HG02798 (cell line): Measurements from ENCODE around the gene MDFIC.

Source experiments
- ATAC-seq: cut with Tn5 transposase; IDR thresholded peaks from one replicate; pipeline ENCODE4 v1.9.1; 2021; ENCODE audit warnings: mild to moderate bottlenecking; ENCODE audit not compliant: unreplicated experiment, poor library complexity

Gene MDFIC

DNA sequence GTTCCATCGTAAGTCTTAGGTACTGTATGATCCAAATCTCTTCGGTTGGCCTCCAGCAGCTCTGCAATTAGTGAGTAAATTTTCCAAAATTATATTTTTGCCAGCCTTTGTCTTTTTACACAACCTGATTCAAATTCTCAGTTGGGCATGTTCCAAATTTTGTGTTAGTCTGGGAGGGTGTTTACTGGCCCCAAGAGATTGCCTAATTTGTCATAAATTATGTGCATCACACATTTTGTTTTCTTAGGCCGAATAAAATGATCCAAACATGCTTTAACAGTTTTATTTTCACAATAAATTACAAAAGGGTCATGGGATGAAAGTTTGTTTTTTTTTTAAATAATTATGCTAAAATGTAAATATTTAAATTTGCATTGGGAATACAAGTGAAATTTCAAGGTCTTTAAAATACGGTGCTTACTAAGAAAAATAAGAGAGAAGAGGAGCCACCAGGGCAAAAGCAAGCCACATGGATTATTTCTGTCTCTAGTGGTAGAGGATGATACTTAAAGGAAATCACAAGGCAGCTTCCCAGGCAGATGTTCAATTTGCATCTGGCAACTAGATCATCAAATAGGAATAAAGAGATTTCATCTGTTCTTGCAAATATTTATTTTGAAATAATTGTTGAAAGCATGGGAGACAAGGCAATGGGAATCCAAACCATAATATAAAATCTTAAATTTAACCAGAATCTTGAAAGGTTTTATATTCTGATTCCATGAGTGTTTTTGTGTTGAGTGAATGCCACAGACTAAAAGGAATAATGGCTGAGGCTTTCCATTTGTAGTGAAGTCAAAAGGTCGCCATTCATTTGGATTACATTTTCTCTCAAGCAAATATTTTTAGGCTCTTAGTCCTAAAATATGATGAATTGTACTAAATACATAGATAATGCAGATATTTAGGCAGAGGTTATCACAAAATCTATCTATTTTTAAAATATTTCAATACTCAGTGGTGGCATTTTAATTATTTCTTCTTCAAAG, 111.1 kb downstream of the MDFIC start:
- no peak for ATAC-seq

- no peak for ATAC-seq
Observed at GRCh38 chr7:115033917-115034459, 112.1 kb downstream of the MDFIC start.

DNA sequence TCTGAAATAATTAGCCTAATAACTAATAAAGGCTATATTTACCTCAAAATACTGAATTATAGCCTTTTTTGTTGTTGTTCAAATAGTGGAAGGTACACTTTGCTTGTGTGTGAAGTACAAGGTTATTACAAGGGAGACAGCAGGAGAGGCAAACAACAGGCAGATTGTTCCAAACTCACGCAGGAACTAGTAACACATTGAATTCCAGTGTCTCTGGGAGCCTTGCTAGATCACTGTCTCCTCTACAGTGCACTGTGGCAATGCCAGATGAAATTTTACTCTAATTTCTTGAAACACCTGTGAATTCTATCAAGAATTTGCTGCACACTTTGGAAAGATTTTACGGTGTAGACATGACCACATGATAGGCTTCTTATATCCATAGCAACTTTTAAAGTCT, 112.6 kb downstream of the MDFIC start:
- ATAC-seq: no peak

DNA sequence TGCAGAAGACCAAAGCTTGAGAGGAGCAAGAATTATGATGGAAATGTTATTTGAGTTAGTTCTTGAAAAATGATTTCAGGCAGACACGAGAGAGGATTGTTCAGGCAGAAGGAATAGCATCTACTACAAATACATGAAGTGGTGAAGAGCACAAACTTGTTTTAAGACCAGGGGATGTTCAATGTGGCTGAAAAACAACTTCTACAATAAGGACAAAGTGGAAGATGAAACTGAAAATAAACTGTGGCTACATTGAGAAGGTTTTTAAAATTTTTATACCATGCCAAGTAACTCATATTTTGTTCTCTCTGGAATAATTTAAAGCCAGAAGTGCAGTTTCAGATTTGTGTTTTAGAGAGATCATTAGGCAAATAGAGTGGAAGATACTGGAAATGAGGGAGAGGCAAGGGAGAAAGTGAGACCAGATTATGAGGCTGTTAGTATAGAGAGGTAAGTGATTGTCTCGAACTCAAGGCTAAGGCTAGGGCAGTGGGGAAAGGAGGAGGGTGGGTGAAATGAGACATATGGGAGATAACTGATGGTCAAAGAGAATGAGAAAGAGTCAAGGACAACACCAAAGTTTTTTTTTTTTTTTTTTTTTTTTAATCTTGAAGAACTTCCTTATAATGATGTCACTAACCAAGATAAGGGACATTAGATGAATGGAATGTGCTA, 115.4 kb downstream of the MDFIC start:
- ATAC-seq: peak; percentile 38

DNA sequence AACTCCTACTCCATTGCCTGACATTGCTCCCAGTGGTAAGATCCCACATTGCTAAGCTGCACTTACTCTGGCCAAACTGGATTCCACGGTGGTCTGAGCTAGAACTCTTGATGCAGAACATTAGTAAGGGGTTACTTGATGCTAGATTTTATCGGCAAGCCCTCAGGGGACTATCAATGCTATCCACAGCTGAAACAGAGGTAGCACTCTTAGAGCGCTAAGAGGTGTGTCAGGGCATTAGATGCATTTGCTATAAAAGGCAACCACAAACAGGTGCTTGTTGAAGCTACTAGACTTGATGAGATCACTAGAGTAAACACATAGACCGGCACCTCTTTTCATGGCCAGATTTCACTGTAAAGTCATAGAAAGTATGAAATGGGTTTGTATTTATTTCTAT, 116.3 kb downstream of the MDFIC start:
- ATAC-seq: no peak

DNA sequence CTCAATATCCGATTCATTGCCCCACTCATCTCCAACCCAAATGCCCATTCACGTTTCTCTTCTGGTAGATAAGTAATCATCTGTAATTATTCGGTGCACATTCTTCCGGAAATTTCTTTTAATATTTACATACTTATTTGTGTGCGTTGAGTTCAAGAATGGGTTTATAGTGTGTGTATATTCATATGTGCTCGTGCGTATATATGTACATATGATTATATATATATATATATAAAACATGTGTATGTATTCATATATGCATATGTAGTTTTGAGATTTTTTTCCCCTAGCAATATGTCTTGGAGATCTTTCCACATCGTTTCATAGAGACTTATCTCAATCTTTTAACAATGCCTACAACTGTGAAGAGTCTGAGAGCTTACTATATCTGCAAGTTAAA, 118.2 kb downstream of the MDFIC start:
- no peak for ATAC-seq

DNA sequence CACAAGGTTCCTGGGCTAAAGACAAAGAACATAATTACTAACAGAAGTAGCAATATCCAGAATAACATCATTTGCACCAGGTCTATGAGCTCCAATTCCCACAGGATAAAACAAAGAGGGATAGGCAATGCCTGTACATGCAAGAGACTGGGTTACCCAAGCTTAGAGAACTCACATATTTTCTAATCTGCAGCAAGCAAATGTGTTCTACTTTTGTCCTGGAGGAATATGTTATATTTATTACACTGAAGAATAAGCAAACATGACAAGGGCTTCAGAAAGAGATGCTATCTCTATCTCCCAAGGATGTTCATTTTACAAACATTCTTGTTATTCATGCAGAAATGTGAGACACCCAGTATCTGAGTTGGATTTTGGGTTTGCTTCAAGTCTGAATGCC, 118.6 kb downstream of the MDFIC start:
- ATAC-seq: no peak

- ATAC-seq: no peak
Observed at GRCh38 chr7:115042596-115042995, 120.7 kb downstream of the MDFIC start.

DNA sequence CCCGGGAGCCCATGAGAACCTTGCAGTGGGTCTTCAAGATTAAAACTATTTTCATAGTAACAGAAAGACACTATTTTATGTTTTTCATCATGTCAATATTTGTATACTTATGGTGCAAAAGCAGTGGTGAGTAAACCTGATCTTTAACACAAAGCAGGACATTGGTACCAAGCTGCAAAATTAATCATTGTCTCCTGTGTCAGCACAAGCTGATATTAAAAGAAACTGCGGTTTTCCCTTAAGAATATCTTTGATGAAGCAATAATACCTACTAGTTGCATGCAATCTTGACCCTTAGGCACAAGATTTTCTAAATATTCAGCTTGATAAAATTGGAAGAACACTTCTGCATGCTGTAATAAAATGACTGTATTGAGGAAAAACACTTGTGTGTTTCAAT, 121.7 kb downstream of the MDFIC start:
- ATAC-seq: no peak

DNA sequence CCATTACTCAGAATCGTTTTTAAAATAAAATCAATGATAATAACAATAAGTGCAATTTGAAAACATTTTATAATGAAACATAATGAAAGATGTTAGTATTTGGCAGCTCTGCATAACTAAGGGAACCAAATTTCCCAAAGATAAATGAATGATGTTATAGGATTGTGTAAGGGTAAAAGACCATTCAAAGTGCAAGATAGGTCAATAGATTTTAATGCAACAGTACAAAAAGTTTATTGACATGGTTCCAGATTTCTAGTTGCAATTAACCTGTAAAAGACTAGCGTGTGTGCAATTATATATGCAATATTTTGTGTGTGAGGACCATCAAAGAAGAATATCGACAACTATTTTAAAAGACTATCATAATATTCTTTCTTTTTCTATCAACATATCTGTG, 122.3 kb downstream of the MDFIC start:
- ATAC-seq: no peak

DNA sequence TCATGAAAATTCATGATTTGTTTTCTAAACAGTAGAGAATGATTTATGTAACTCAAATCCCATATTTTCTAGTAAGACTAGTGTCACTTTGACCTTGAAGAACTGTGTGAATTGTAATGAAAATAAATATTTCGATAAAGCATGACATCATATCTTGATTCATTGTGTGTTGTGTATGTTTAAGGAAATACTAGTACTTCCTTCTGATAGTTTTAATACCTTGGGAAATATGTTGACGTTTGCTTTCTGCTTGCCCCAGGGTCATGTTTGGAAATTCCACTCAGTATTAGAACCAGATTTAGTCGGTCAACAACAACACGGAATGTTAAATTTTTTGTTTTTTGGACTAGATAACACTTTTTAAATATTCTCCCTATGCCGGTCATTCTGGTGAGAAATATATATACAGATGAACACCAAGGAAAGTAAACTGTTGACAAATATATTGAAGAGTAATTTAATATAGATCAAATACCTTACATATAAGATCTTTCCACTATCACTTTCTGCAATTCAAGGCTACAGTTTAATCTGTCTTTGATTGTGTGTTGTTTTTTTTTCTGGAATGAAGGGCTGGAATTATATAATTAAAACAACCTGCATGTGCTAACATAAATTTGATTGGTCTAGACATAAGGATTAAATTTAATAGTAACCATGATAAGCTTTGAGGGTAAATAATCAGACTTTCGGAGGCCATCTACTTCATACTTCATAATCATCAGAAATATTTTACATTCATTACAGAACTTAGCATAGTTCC, 126.2 kb downstream of the MDFIC start:
- no peak for ATAC-seq

DNA sequence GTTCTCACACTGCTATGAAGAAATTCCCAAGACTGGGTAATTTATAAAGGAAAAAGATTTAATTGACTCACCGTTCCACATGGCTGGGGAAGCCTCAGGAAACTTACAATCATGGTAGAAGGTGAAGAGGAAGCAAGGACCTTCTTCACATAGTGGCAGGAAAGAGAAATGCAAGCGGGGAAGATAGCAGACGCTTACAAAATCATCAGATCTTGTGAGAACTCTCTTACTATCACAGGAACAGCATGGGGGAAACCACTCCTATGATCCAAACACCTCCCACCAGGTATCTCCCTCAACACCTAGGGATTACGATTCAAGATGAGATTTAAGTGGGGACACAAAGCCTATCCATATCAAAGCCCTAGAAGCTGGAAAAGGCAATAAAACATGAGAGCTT, 130.8 kb downstream of the MDFIC start:
- ATAC-seq: no peak

DNA sequence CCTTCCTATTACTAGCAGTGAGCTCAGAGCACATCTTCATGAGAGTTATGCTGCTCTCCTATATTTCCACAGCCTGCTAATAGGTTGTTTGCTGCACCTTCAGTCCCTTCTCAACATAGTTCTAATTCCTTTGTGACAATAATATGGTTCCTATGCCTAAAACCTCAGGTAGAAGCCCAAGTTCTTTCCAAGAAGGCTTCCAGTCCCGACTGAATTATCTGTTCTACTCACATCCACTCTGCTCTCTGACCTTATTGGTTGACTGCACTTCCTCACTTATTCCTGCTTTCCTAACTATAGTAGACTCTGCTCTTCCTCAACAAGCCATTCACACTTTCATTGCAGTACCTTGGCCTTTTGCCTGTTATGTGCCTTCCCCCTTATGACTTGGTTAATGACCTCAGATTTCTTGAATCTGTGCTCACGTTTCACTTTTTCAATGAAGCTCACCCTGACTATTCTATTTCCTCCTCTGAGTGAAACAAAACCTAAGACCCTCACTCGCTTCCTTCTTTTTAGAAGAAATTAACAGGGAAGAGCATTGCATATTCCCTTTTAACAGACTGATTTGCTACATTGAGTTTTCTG, 132.7 kb downstream of the MDFIC start:
- no peak for ATAC-seq

DNA sequence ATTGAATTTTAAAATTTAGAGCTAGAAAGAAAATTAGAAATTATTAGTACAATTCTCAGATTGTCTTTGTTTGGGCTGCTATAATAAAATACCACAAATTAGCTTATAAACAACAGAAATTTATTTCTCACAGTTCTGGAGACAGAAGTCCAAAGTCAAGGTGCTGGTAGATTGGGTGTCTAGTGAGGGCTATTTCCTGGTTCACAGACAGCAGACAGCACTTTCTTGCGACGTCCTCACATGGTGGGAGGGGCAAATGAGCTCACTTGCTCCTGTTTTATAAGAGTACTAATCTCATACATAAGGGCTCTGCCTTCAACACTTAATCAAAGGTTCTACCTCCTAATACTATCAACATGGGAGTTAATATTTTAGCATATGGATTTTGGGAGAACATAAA, 134.1 kb downstream of the MDFIC start:
- ATAC-seq: no peak

GRCh38 chr7:115058726-115059125, 136.8 kb downstream of the MDFIC start:
- no peak for ATAC-seq

DNA sequence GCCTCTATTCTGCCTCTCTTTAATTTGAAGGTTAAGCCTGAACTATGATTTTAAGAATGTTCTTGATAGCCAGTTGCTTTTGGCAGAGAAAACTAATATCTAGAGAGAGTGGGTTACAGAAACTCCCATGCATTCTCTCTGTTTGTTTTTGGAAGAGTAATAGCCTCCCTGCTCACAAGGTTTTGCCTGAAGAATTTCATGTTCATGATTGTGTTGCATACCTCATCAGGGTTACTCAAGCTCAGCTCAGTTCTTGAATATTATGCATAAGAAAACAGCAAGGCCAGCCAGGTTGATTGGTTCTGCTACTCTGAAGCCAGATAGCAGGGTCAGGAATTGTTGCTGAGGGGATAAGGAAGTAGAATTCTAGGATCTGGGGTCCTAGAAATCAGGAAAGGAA, 137.4 kb downstream of the MDFIC start:
- ATAC-seq: no peak

DNA sequence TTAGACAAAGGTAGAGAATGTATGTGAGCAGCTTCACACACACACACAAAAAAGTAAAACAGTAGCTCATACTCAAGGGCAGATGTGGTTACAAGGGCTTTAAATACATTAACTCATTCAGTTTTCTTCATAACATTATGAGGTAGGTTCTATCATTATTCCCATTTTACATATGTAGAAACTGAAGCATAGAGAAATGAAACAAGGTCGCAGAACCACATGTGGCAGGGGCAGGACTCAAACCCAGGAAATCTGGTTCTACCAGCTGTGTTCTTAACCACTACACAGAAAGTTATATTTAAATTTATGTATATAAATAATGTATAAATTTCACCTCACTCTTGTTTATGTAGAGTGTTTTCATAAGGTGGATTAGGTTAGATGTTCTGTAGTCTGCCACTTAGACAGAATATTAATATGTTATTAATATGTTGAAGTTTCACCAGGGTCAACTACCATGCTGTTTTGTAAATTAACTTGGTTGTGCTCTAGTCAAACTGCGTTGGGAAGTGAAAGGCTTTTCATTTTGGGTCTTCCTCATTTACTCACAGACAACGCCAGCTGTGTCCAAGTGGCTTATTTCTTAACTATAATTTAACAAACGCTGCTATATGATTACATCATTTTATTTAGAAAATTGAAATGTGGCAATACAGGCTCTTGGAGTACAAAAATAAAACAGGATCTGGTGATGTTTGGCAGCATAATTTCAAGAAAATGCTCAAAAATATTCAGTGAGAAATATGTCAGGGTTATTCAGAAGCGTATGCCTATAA, 138.4 kb downstream of the MDFIC start:
- peak; percentile 53 for ATAC-seq

DNA sequence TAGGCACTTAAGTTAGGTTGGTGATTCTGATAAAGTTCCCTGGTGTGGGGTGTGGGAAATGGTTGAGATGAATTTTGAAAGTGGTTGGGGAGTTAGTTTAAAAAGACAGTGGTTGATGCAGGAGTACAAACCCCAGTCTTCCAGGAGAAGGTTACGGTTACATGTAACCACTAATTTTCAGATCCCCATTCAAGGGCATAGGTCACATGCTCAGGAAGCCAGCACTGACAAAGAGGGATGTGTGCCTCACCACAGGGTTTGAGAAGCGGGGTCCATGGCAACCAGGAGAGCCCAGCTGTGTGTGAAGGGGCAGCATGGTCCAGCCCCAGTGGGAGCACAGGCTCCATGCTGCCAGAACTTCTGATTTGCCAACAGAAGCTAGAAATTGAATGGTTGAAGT, 144.2 kb downstream of the MDFIC start:
- no peak for ATAC-seq

- ATAC-seq: no peak
Observed at GRCh38 chr7:115066634-115067033, 144.7 kb downstream of the MDFIC start.

- ATAC-seq: no peak
Observed at GRCh38 chr7:115068220-115068619, 146.3 kb downstream of the MDFIC start.
